Measurements from ENCODE around the gene LSG1.

DNA sequence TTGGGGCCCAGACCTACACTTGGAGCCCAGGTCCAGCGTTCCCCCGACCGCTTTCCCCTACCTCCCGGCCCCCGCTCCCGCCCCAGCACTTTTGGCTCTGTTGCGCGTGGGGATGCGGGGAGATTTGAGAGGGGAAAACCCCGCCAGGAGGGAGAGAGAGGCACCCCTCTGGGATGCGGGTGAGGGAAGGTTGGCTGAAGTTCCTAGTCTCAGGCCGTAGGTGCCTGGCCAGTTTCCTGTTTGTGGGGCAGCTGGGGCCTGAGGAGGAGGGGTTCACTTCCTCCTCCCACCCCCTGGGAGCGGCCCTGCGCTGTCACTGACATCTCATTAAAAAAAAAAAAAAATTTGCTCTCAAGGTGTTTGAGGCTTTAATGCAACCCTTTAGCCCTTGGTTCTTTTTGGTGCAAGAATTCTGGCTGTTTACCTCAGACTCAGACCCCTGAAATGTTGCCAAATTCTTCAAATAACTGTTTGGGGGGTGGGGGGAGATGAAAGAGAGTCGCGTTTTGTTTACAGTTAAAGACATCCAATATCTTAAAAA, 16.3 kb upstream of the LSG1 start:
- TF ChIP-seq GATA3 (IDR thresholded peaks at IDR 0.05; ENCODE audit: low read depth, low read length) (no peak), GATA2 (IDR thresholded peaks at IDR 0.05; ENCODE audit: low read depth, low read length) (no peak)
